HuH-7.5 (cell line): ENCODE data around the gene KRT76.

Experiments used
- DNase-seq: peaks from one replicate; pipeline ENCODE4 v3.0.0; 2011; ENCODE audit warnings: low spot score

Gene KRT76

GRCh38 chr12:52776913-52777395 is at the start of gene KRT76:
Gene KRT76 (minus strand): TSS chr12:52777345. CDS start chr12:52777291, 54 bp downstream.
- no peak for DNase-seq

- no peak for DNase-seq
Observed at GRCh38 chr12:52825961-52826360, 48.8 kb upstream of the KRT76 start.

GRCh38 chr12:52824741-52825410 is 47.7 kb upstream of the KRT76 start:
- no peak for DNase-seq

- no peak for DNase-seq
Observed at GRCh38 chr12:52823761-52824450, 46.8 kb upstream of the KRT76 start.

GRCh38 chr12:52822771-52823510 is 45.8 kb upstream of the KRT76 start:
- DNase-seq = no peak

GRCh38 chr12:52821826-52822660 is 44.9 kb upstream of the KRT76 start:
- no peak for DNase-seq

- no peak for DNase-seq
Observed at GRCh38 chr12:52821071-52821730, 44.1 kb upstream of the KRT76 start.

- DNase-seq = no peak
Observed at GRCh38 chr12:52820521-52820920, 43.4 kb upstream of the KRT76 start.

- no peak for DNase-seq
Observed at GRCh38 chr12:52819731-52820510, 42.8 kb upstream of the KRT76 start.

- no peak for DNase-seq
Observed at GRCh38 chr12:52818887-52819420, 41.8 kb upstream of the KRT76 start.

GRCh38 chr12:52818388-52818787 is 41.2 kb upstream of the KRT76 start:
- DNase-seq = no peak

GRCh38 chr12:52817699-52818238 is 40.6 kb upstream of the KRT76 start:
- DNase-seq = no peak

- no peak for DNase-seq
Observed at GRCh38 chr12:52817003-52817698, 40.0 kb upstream of the KRT76 start.

- DNase-seq = no peak
Observed at GRCh38 chr12:52815676-52816588, 38.8 kb upstream of the KRT76 start.

GRCh38 chr12:52815161-52815560 is 38.0 kb upstream of the KRT76 start:
- no peak for DNase-seq

GRCh38 chr12:52814710-52815155 is 37.6 kb upstream of the KRT76 start:
- DNase-seq = no peak

- DNase-seq = no peak
Observed at GRCh38 chr12:52813885-52814709, 37.0 kb upstream of the KRT76 start, which contains the start of gene KRT4. Gene KRT4 (minus strand): TSS chr12:52814116. CDS start chr12:52814058, 58 bp downstream.
